ENCODE results near the gene PTF1A. TPM values are rescaled to one million over a fixed set of nuclear protein-coding genes. Genes with fewer than 3 reads are reported as not detected.

Gene PTF1A
- polyA plus RNA-seq, 1 donor from 2014 or later = not detected

GRCh38 chr10:23201837-23202236 is 9.7 kb downstream of the PTF1A start:
- no peaks in the 10 kb centered on the region for H3K36me3 ChIP-seq (ENCODE audit: insufficient read depth, low read length)
- H4K20me1 ChIP-seq (ENCODE audit: insufficient read depth) = no peaks in the 10 kb centered on the region
- no peak overlapping the region for H3K27ac ChIP-seq (ENCODE audit: low read length)
- TF ChIP-seq TAF1 (IDR thresholded peaks at IDR 0.05; ENCODE audit: low read depth) (no peak), REST (IDR thresholded peaks at IDR 0.05; ENCODE audit: borderline replicate concordance) (no peak), RAD21 (conservative IDR thresholded peaks at IDR 0.05) (no peak), EP300 (conservative IDR thresholded peaks at IDR 0.05; ENCODE audit: poor library complexity, severe bottlenecking) (no peak), POLR2AphosphoS5 (IDR thresholded peaks at IDR 0.05) (no peak), EZH2 (IDR thresholded peaks at IDR 0.05; ENCODE audit: borderline replicate concordance, insufficient read depth, low read length, poor library complexity, severe bottlenecking) (no peak), CTCF (IDR thresholded peaks at IDR 0.05; ENCODE audit: poor library complexity, severe bottlenecking) (no peak), SMC3 (conservative IDR thresholded peaks at IDR 0.05; ENCODE audit: poor library complexity) (no peak), MXI1 (conservative IDR thresholded peaks at IDR 0.05; ENCODE audit: poor library complexity, severe bottlenecking) (no peak)
- H2AFZ ChIP-seq (ENCODE audit: low read depth, low read length) = no peak overlapping the region
- H3K27me3 ChIP-seq (ENCODE audit: insufficient read depth, low read depth, low read length) = peaks cover 97% of the 10 kb centered on the region
- no peaks in the 10 kb centered on the region for H3F3A ChIP-seq (ENCODE audit: insufficient read depth, low read length, poor library complexity, severe bottlenecking)
- H3K4me2 ChIP-seq (ENCODE audit: low read length) = no peak overlapping the region
- H3K9ac ChIP-seq (ENCODE audit: low read length) = no peak overlapping the region
- no peaks in the 10 kb centered on the region for H3K79me2 ChIP-seq (replicated peaks; ENCODE audit: insufficient read depth, low read length)
- H3K9me3 ChIP-seq (ENCODE audit: low read length) = no peaks in the 10 kb centered on the region
- no peak overlapping the region for H3K4me3 ChIP-seq (ENCODE audit: low read length)
- H3K9me2 ChIP-seq (ENCODE audit: insufficient read depth, low read length) = no peaks in the 10 kb centered on the region

- Histone ChIP-seq H3K27ac (ENCODE audit: low read length) (no peak overlapping the region), H2AFZ (ENCODE audit: low read depth, low read length) (no peak overlapping the region), H4K20me1 (ENCODE audit: insufficient read depth) (no peaks in the 10 kb centered on the region), H3K79me2 (replicated peaks; ENCODE audit: insufficient read depth, low read length) (no peaks in the 10 kb centered on the region), H3K4me2 (ENCODE audit: low read length) (no peak overlapping the region), H3K9ac (ENCODE audit: low read length) (no peak overlapping the region), H3F3A (ENCODE audit: insufficient read depth, low read length, poor library complexity, severe bottlenecking) (no peaks in the 10 kb centered on the region), H3K9me3 (ENCODE audit: low read length) (no peaks in the 10 kb centered on the region), H3K4me3 (ENCODE audit: low read length) (no peak overlapping the region), H3K27me3 (ENCODE audit: insufficient read depth, low read depth, low read length) (peaks cover 88% of the 10 kb centered on the region), H3K36me3 (ENCODE audit: insufficient read depth, low read length) (no peaks in the 10 kb centered on the region), H3K9me2 (ENCODE audit: insufficient read depth, low read length) (no peaks in the 10 kb centered on the region)
- no peak for TF ChIP-seq CTCF (IDR thresholded peaks at IDR 0.05; ENCODE audit: poor library complexity, severe bottlenecking)
- no peak for TF ChIP-seq MXI1 (conservative IDR thresholded peaks at IDR 0.05; ENCODE audit: poor library complexity, severe bottlenecking)
- no peak for TF ChIP-seq REST (IDR thresholded peaks at IDR 0.05; ENCODE audit: borderline replicate concordance)
- no peak for TF ChIP-seq SMC3 (conservative IDR thresholded peaks at IDR 0.05; ENCODE audit: poor library complexity)
- TF ChIP-seq EP300 (conservative IDR thresholded peaks at IDR 0.05; ENCODE audit: poor library complexity, severe bottlenecking) = no peak
- TF ChIP-seq TAF1 (IDR thresholded peaks at IDR 0.05; ENCODE audit: low read depth) = no peak
- no peak for TF ChIP-seq EZH2 (IDR thresholded peaks at IDR 0.05; ENCODE audit: borderline replicate concordance, insufficient read depth, low read length, poor library complexity, severe bottlenecking)
- TF ChIP-seq POLR2AphosphoS5 (IDR thresholded peaks at IDR 0.05) = no peak
- no peak for TF ChIP-seq RAD21 (conservative IDR thresholded peaks at IDR 0.05)
Measured at GRCh38 chr10:23202779-23203178, 10.7 kb downstream of the PTF1A start.

Measured in neural cell (in vitro differentiated cells).